Measurements from ENCODE around the gene CEP128.
A peak's percentile ranks its signal among the peaks of the same experiment; 100 is the strongest.

The CEP128 gene

GRCh38 chr14:80872645-80873044 is 68.9 kb downstream of the CEP128 start:
- peaks cover 18% of the 10 kb centered on the region for H3K9me3 Mint-ChIP-seq (ENCODE audit: low read depth)

DNA sequence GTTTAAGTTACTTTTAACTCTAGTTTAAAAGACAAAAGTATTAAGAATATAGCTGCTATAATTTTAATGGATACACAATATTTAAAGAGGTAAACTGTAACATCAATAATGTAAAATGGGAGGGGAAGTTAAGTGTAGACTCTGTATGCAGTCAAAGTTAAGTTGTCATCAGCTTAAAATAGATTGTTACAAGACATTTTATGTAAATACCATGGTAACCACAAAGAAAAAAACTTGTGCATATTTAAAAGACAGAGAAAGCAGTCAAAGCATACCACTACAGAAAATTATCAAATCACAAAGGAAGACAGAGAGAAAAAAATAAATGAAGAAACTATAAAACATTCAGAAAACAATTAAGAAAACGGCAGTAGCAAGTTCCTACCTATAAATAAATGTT is 73.3 kb downstream of the CEP128 start:
- H3K27ac Mint-ChIP-seq, result no peak overlapping the region
- H3K4me1 Mint-ChIP-seq (ENCODE audit: low read depth), result no peaks in the 10 kb centered on the region
- H3K36me3 Mint-ChIP-seq, result peaks cover 38% of the 10 kb centered on the region
- H3K4me3 Mint-ChIP-seq, result no peak overlapping the region
- H3K27me3 Mint-ChIP-seq, result no peaks in the 10 kb centered on the region
- H3K9me3 Mint-ChIP-seq (ENCODE audit: low read depth), result peaks cover 24% of the 10 kb centered on the region

More at GRCh38 chr14:80872645-80873044, 68.9 kb downstream of the CEP128 start:
- Mint-ChIP-seq H3K27ac (no peak overlapping the region), H3K27me3 (no peaks in the 10 kb centered on the region), H3K4me3 (no peak overlapping the region), H3K4me1 (ENCODE audit: low read depth) (no peaks in the 10 kb centered on the region), H3K36me3 (peaks cover 32% of the 10 kb centered on the region)

DNA sequence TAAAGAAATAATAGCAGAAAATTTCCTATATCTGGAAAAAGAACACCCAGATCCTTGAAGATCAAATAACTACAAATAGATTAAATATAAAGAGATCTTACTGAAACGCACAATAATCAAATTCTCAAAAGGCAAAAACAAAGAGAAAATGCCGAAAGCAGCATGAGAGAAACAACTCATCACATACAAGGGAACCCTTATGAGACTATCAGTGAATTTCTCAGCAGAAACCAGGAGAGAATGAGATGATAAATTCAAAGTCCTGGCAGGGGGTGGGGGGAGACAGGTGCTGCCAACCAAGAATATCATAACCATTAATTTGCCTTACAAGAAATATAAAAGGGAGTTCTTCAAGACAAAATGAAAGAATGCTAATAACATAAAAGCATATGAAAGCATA is 73.7 kb downstream of the CEP128 start:
- H3K27ac Mint-ChIP-seq, result no peak overlapping the region
- peaks cover 24% of the 10 kb centered on the region for H3K9me3 Mint-ChIP-seq (ENCODE audit: low read depth)
- H3K27me3 Mint-ChIP-seq, result no peaks in the 10 kb centered on the region
- H3K36me3 Mint-ChIP-seq, result peaks cover 38% of the 10 kb centered on the region
- no peak overlapping the region for H3K4me3 Mint-ChIP-seq
- H3K4me1 Mint-ChIP-seq (ENCODE audit: low read depth), result no peaks in the 10 kb centered on the region

DNA sequence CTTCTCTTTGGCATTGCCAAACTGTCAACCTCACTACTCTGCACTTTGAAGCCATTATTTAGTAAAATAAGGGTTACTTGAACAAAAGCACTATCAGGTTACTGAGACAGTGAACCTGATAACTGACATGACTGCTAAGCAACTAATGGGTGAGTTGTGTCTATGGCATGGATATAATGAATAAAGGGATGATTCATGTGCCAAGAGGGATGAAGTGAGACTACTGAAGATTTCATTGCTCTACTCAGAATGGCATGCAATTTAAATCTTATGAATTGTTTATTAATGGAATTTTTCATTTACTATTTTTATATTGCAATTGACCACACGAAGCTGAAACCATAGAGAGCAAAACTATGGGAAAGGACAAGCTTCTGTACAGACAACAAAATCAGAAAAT is 74.4 kb downstream of the CEP128 start:
- H3K36me3 Mint-ChIP-seq, result peaks cover 35% of the 10 kb centered on the region
- no peaks in the 10 kb centered on the region for H3K4me1 Mint-ChIP-seq (ENCODE audit: low read depth)
- no peaks in the 10 kb centered on the region for H3K27me3 Mint-ChIP-seq
- H3K27ac Mint-ChIP-seq, result no peak overlapping the region
- H3K4me3 Mint-ChIP-seq, result no peak overlapping the region
- peaks cover 24% of the 10 kb centered on the region for H3K9me3 Mint-ChIP-seq (ENCODE audit: low read depth)

DNA sequence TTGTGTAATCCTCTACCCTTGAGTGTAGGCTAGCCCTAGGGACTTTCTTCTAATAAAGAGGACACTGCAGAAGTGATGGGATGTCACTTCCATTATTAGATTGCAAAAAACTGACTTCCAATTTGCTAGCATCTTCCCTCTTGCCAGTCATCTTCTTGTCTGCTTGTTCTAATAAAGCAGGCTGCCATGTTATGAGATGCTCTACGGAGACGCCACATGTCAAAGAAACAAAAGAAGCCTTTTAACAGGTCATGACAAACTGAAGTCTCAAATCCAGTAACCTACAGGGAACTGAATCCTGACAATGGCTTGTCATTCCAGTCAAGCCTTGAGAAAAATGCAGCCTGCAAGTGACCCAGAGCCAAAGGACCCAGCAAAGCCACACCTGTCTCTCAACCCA is 76.0 kb downstream of the CEP128 start:
- H3K27ac Mint-ChIP-seq, result no peak overlapping the region
- peaks cover 23% of the 10 kb centered on the region for H3K9me3 Mint-ChIP-seq (ENCODE audit: low read depth)
- no peak overlapping the region for H3K4me3 Mint-ChIP-seq
- H3K4me1 Mint-ChIP-seq (ENCODE audit: low read depth), result no peaks in the 10 kb centered on the region
- H3K36me3 Mint-ChIP-seq, result peaks cover 27% of the 10 kb centered on the region
- H3K27me3 Mint-ChIP-seq, result no peaks in the 10 kb centered on the region

DNA sequence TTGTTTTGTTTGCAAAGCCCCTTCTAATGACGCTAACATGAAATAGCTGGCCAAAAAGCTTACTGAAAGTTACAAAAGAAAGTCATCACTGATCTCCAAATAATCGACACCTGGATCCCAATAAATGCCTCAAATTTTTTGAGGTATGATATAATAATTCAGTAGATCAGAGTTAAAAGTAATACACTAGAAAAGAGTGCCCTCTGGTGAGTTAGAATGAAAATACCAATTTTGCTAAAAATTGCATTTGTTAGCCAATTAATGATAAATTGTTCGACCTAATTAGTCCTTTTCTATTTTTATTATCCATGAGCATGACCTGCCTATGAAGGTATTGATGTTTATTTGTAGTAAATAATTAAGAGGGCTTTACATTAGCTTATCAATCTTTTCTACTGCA is 78.6 kb downstream of the CEP128 start:
- peaks cover 10% of the 10 kb centered on the region for H3K9me3 Mint-ChIP-seq (ENCODE audit: low read depth)

DNA sequence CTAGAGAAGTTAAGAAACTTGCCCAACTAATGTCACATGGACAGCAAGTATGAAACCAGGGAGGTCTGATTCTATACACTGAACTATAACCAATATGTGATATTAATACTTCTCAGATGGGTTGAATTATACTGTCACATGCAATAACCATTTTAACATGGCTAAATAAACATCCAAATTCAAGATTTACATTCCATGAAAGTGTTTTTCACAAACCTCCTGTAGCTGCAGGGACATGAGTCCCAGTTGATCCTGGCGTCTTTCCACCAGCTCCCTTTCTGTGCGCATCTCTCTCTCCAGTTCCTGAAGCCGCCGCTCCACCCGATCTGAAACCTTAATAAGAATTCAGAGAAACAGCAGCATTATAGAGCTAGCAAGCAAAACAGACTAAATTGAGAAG is 79.0 kb downstream of the CEP128 start:
- Mint-ChIP-seq H3K4me3 (no peak overlapping the region), H3K27me3 (no peaks in the 10 kb centered on the region), H3K36me3 (peaks cover 11% of the 10 kb centered on the region), H3K27ac (no peak overlapping the region), H3K9me3 (ENCODE audit: low read depth) (peaks cover 6% of the 10 kb centered on the region), H3K4me1 (ENCODE audit: low read depth) (no peaks in the 10 kb centered on the region)

More for the DNA sequence above, 78.6 kb downstream of the CEP128 start:
- peaks cover 15% of the 10 kb centered on the region for H3K36me3 Mint-ChIP-seq
- no peak overlapping the region for H3K4me3 Mint-ChIP-seq
- no peaks in the 10 kb centered on the region for H3K4me1 Mint-ChIP-seq (ENCODE audit: low read depth)
- H3K27me3 Mint-ChIP-seq, result no peaks in the 10 kb centered on the region
- H3K27ac Mint-ChIP-seq, result no peak overlapping the region

- H3K27me3 Mint-ChIP-seq, result no peaks in the 10 kb centered on the region
- H3K4me3 Mint-ChIP-seq, result no peak overlapping the region
- no peaks in the 10 kb centered on the region for H3K9me3 Mint-ChIP-seq (ENCODE audit: low read depth)
- H3K27ac Mint-ChIP-seq, result no peak overlapping the region
- H3K4me1 Mint-ChIP-seq (ENCODE audit: low read depth), result no peaks in the 10 kb centered on the region
- no peaks in the 10 kb centered on the region for H3K36me3 Mint-ChIP-seq
Measured at GRCh38 chr14:80850197-80850814, 91.2 kb downstream of the CEP128 start.

DNA sequence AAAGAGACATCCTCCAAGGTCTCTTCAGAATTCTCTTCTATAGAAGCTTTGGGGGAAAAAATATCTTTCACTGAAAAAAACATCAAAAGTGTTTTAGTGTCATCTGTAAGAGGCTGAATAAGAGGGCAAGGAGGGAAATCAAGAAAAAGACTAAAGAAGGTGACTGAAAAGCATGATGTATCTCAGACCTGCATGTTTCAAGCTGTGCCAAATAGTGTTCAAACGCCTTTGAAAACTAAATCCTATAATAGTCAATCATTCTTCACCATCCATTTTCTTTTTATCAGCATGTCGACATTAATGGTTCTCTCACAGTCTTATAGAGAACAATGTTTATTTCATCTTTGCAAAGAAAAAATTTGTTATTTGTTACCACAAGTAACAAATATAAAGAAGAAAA is 94.5 kb downstream of the CEP128 start:
- no peaks in the 10 kb centered on the region for H3K36me3 Mint-ChIP-seq
- H3K27me3 Mint-ChIP-seq, result no peaks in the 10 kb centered on the region
- no peak overlapping the region for H3K27ac Mint-ChIP-seq
- no peaks in the 10 kb centered on the region for H3K4me1 Mint-ChIP-seq (ENCODE audit: low read depth)
- H3K9me3 Mint-ChIP-seq (ENCODE audit: low read depth), result no peaks in the 10 kb centered on the region
- no peak overlapping the region for H3K4me3 Mint-ChIP-seq

- Mint-ChIP-seq H3K4me3 (no peak overlapping the region), H3K36me3 (no peaks in the 10 kb centered on the region), H3K4me1 (ENCODE audit: low read depth) (no peaks in the 10 kb centered on the region), H3K27me3 (no peaks in the 10 kb centered on the region), H3K9me3 (ENCODE audit: low read depth) (no peaks in the 10 kb centered on the region), H3K27ac (no peak overlapping the region)
Measured at GRCh38 chr14:80845856-80846255, 95.7 kb downstream of the CEP128 start.

DNA sequence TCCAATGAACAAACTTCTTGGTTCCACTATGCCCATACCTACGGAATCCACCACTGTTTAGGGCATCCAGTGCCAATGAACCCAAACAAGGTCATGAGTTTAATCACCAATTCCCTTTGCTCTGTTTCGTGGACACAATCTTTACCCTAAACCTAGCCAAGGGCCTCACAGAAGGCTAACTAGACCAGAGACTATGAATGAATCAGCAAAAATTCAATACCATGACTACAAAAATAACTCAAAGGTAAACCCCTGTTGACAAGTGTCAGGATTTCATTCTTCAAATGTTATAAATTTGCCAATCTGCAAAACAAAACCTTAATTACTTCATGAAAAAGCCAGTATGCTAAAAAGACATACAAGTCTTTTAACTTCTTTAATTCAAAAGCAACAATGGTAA is 96.7 kb downstream of the CEP128 start:
- Mint-ChIP-seq H3K9me3 (ENCODE audit: low read depth) (no peaks in the 10 kb centered on the region), H3K27me3 (no peaks in the 10 kb centered on the region), H3K4me1 (ENCODE audit: low read depth) (no peaks in the 10 kb centered on the region), H3K4me3 (no peak overlapping the region), H3K27ac (no peak overlapping the region), H3K36me3 (no peaks in the 10 kb centered on the region)

DNA sequence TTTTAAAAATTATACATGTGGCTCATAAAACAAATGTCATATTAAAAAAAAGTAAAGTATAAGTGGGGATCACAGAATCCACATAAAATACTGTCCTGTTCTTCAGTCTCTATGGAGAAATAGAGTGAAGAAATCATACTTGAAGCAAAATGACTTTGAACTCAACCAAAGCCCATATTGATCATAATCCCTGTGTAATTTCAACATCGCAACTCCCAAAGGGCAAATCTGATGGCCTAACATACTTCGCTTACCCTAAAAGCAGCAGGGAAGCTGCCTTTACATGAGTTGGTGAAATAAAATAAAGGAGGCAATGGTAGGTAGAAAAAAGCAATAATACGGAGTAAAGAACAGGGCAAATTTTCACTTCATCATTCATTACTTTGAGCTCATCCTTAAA is 101.8 kb downstream of the CEP128 start:
- Mint-ChIP-seq H3K36me3 (no peaks in the 10 kb centered on the region), H3K9me3 (ENCODE audit: low read depth) (no peaks in the 10 kb centered on the region), H3K27ac (no peak overlapping the region), H3K4me1 (ENCODE audit: low read depth) (no peaks in the 10 kb centered on the region), H3K4me3 (no peak overlapping the region), H3K27me3 (no peaks in the 10 kb centered on the region)

DNA sequence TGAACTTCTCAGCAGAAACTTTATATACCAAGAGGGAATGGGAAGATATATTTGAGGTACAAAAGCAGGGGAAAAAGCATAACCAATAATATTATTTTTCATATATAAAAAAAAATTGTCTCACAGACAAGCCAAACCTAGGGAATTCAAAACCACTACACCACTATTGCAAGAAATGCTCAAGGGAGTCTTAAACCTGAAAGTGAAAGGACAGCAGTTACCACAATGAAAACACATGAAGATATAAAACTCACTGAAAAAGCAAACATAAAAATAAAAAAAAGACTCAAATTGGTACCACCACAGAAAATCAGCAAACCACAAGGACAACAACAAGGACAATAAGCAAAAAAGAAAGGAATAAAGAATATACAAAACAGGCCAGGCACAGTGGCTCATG is 131.9 kb downstream of the CEP128 start:
- Mint-ChIP-seq H3K36me3 (peaks cover 22% of the 10 kb centered on the region), H3K4me1 (ENCODE audit: low read depth) (no peaks in the 10 kb centered on the region), H3K4me3 (peak overlapping the region; percentile 33), H3K27me3 (no peaks in the 10 kb centered on the region), H3K27ac (no peak overlapping the region), H3K9me3 (ENCODE audit: low read depth) (peaks cover 22% of the 10 kb centered on the region)

- Mint-ChIP-seq H3K4me1 (ENCODE audit: low read depth) (no peaks in the 10 kb centered on the region), H3K4me3 (no peak overlapping the region), H3K27ac (no peak overlapping the region), H3K36me3 (peaks cover 18% of the 10 kb centered on the region), H3K27me3 (no peaks in the 10 kb centered on the region), H3K9me3 (ENCODE audit: low read depth) (peaks cover 21% of the 10 kb centered on the region)
Measured at GRCh38 chr14:80805136-80805535, 136.4 kb downstream of the CEP128 start.

DNA sequence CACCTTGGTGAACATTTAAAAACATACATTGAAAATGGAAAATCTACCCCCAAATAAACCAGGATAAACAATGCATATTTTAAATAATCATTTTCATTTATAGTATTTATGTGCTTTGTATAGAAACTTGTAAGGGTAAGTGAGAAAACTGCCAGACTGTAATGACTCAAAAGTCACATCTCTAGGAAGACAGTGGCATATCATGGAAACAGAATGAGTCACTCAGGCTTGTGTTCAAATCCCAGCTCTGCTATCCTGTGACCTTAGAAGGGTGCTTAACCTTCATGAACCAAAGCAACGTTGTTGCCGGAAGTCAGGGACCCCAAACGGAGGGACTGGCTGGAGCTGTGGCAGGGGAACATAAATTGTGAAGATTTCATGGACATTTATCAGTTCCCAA is 142.7 kb downstream of the CEP128 start:
- Mint-ChIP-seq H3K4me3 (no peak overlapping the region), H3K27ac (no peak overlapping the region), H3K9me3 (ENCODE audit: low read depth) (peaks cover 14% of the 10 kb centered on the region), H3K27me3 (no peaks in the 10 kb centered on the region), H3K36me3 (peaks cover 14% of the 10 kb centered on the region), H3K4me1 (ENCODE audit: low read depth) (no peaks in the 10 kb centered on the region)

GRCh38 chr14:80798211-80798610 is 143.3 kb downstream of the CEP128 start:
- peaks cover 14% of the 10 kb centered on the region for H3K36me3 Mint-ChIP-seq
- H3K9me3 Mint-ChIP-seq (ENCODE audit: low read depth), result peaks cover 14% of the 10 kb centered on the region
- H3K4me1 Mint-ChIP-seq (ENCODE audit: low read depth), result no peaks in the 10 kb centered on the region
- H3K4me3 Mint-ChIP-seq, result no peak overlapping the region
- no peak overlapping the region for H3K27ac Mint-ChIP-seq
- H3K27me3 Mint-ChIP-seq, result no peaks in the 10 kb centered on the region
